Measurements from ENCODE around the gene CFAP141.

DNA sequence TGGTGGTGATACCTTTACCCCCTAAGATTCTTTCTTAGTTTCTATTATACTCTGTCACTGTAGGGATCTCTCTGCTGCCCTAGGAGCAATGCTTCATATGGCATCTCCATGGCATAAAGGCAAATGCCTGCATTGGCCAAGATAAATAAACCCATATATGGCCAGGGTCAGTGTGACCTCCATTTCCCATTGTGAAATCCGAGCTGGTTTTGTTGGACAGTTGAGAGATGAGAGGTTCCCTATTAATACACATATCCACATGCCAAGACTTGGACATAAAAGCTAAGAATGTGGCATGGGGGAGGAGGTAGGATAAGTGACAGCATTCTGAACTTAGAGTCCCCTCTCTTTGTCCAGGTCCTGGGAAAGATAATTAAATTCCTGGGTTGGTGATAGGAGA lies 15.6 kb downstream of the CFAP141 start:
- TF ChIP-seq POLR2A (IDR thresholded peaks at IDR 0.05; ENCODE audit: low read length) (no peak), GATA1 (IDR thresholded peaks at IDR 0.05; ENCODE audit: low read depth, low read length) (no peak)
